HepG2 (cell line): ENCODE data around the gene METTL16. TPM values are rescaled to one million over a fixed set of nuclear protein-coding genes. Genes with fewer than 3 reads are reported as not detected.

Experiments used
- ATAC-seq: fragments of 200-7000 bp; cut with Tn5 transposase; 3 replicates; pipeline ENCODE4 v1.9.1; 2020; ENCODE audit warnings: mild to moderate bottlenecking, moderate library complexity
- BruUV-seq: library from RNA; stranded (reverse); fragments of 400-500 nt; replicated peaks from 2 replicates; lab custom pipeline; 2021; lab: Mats Ljungman, UMichigan
- CTCF ChIA-PET: fragments of 300-600 bp; formaldehyde crosslinking; extraction: SDS; loops from one replicate; lab custom pipeline; 2021; ENCODE audit warnings: low total read pairs, inconsistent platforms, low intra/inter-chr PET ratio; lab: Yijun Ruan, JAX
- POLR2A ChIA-PET: fragments of 350-600 bp; sonication (Branson Sonifier 250); formaldehyde crosslinking; loops from one replicate; lab custom pipeline; 2020; ENCODE audit warnings: antibody characterized with exemption, inconsistent platforms; lab: Yijun Ruan, JAX
- DNase-seq: peaks from one replicate; pipeline ENCODE4 v3.0.0-alpha.2; 2015; ENCODE audit warnings: low spot score
- FAIRE-seq: peaks from 3 replicates; lab custom pipeline; 2011; peaks lifted over from hg19 to GRCh38; lab: Jason Lieb, UNC
- H2AFZ ChIP-seq: one replicate; pipeline ENCODE4 v1.6.1; 2011; ENCODE audit warnings: low read length, inconsistent platforms
- H3K27ac ChIP-seq: fragments of 300-600 bp; 3 replicates; pipeline ENCODE4 v1.8.0; 2011; ENCODE audit warnings: mixed run types, mild to moderate bottlenecking, mixed read lengths, low read length, inconsistent platforms; ENCODE audit not compliant: insufficient read depth; ENCODE audit errors: extremely low read length
- H3K27me3 ChIP-seq, 2 experiments: fragments of 200-600 bp in 1 of 2; 2 replicates in 1 of 2; 3 replicates in 1 of 2; pipeline versions ENCODE4 v1.6.0 to v1.8.0; 2011; ENCODE audit warnings: low read length in 2 of 2, mild to moderate bottlenecking in 2 of 2, moderate library complexity in 2 of 2, inconsistent platforms in 1 of 2; ENCODE audit not compliant: insufficient read depth in 2 of 2, control insufficient read depth in 1 of 2
- H3K36me3 ChIP-seq, 2 experiments: fragments of 200-600 bp in 1 of 2; replicated peaks in 1 of 2; 2 replicates in 1 of 2; 3 replicates in 1 of 2; pipeline versions ENCODE4 v1.5.1 to v1.8.0; 2011; ENCODE audit warnings: low read length in 2 of 2, inconsistent platforms in 1 of 2; ENCODE audit not compliant: insufficient read depth in 2 of 2, control insufficient read depth in 1 of 2
- H3K4me1 ChIP-seq: 2 replicates; pipeline ENCODE4 v1.5.1; 2012; ENCODE audit warnings: low read length, inconsistent platforms; ENCODE audit not compliant: insufficient read depth
- H3K4me2 ChIP-seq: 2 replicates; pipeline ENCODE4 v1.6.0; 2011; ENCODE audit warnings: low read depth, low read length, inconsistent platforms
- H3K4me3 ChIP-seq, 3 experiments: fragments of 200-600 bp in 1 of 3; sonication (generic), shearing (Covaris generic) in 1 of 3; replicated peaks in 1 of 3; 2 replicates each; pipeline ENCODE4 v1.5.1; 2011 to 2016; ENCODE audit warnings: low read length in 3 of 3, inconsistent platforms in 2 of 3, low read depth in 2 of 3, mild to moderate bottlenecking in 2 of 3, control low read depth in 1 of 3, mixed read lengths in 1 of 3; ENCODE audit not compliant: insufficient read depth in 1 of 3
- H3K79me2 ChIP-seq: one replicate; pipeline ENCODE4 v1.6.1; 2011; ENCODE audit warnings: low read length, inconsistent platforms; ENCODE audit not compliant: insufficient read depth
- H3K9ac ChIP-seq: 2 replicates; pipeline ENCODE4 v1.6.0; 2011; ENCODE audit warnings: mild to moderate bottlenecking, low read depth, low read length, inconsistent platforms; ENCODE audit not compliant: insufficient read depth
- H3K9me3 ChIP-seq: 2 replicates; pipeline ENCODE4 v1.5.1; 2012; ENCODE audit warnings: mild to moderate bottlenecking, low read length
- H4K20me1 ChIP-seq: 2 replicates; pipeline ENCODE4 v1.6.0; 2011; ENCODE audit warnings: inconsistent platforms, mild to moderate bottlenecking, low read length, moderate library complexity; ENCODE audit not compliant: insufficient read depth
- NCOA5 ChIP-seq: sonication (generic); formaldehyde crosslinking; IDR thresholded peaks from 2 replicates; pipeline ENCODE4 v1.4.0; 2020; ENCODE audit warnings: missing genetic modification reagents
- PAWR ChIP-seq: sonication (generic); formaldehyde crosslinking; IDR thresholded peaks from 2 replicates; pipeline ENCODE4 v1.4.0; 2020; ENCODE audit warnings: missing genetic modification reagents, mild to moderate bottlenecking, borderline replicate concordance
- RORA ChIP-seq: sonication (generic); formaldehyde crosslinking; IDR thresholded peaks from 2 replicates; pipeline ENCODE4 v1.5.0; 2020; ENCODE audit warnings: mild to moderate bottlenecking, missing genetic modification reagents, moderate library complexity
- SKI ChIP-seq: fragments of 450-650 bp; IDR thresholded peaks from one replicate; pipeline ENCODE4 v1.6.1; 2018; ENCODE audit warnings: mild to moderate bottlenecking; ENCODE audit not compliant: partially characterized antibody
- ZBTB38 ChIP-seq: sonication (generic); formaldehyde crosslinking; IDR thresholded peaks from 2 replicates; pipeline ENCODE4 v1.5.1; 2020; ENCODE audit warnings: mild to moderate bottlenecking, missing genetic modification reagents
- ZNF232 ChIP-seq: sonication (generic); formaldehyde crosslinking; IDR thresholded peaks from 2 replicates; pipeline ENCODE4 v1.4.0; 2020; ENCODE audit warnings: missing genetic modification reagents, borderline replicate concordance
- ZNF317 ChIP-seq: sonication (generic); formaldehyde crosslinking; IDR thresholded peaks from 2 replicates; pipeline ENCODE4 v1.5.0; 2020; ENCODE audit warnings: mild to moderate bottlenecking, missing genetic modification reagents
- ZNF501 ChIP-seq: sonication (generic); formaldehyde crosslinking; IDR thresholded peaks from 2 replicates; pipeline ENCODE4 v1.5.1; 2020; ENCODE audit warnings: mild to moderate bottlenecking, moderate library complexity, missing genetic modification reagents
- ZNF510 ChIP-seq: sonication (generic); formaldehyde crosslinking; IDR thresholded peaks from 2 replicates; pipeline ENCODE4 v1.4.0; 2020; ENCODE audit warnings: low read depth, mild to moderate bottlenecking, missing genetic modification reagents
- ZSCAN12 ChIP-seq: sonication (generic); formaldehyde crosslinking; IDR thresholded peaks from 2 replicates; pipeline ENCODE4 v1.9.0; 2021; ENCODE audit warnings: mild to moderate bottlenecking, missing genetic modification reagents
- whole genome bisulfite sequencing: methylation state at CpG from one replicate; pipeline ENCODE4 v1.1.6; 2017; ENCODE audit warnings: low lambda C conversion rate; 5-methylcytosine and 5-hydroxymethylcytosine counted together
- in situ Hi-C: cut with HindIII; loops from 2 replicates; pipeline ENCODE4 v1.10.0; 2017; ENCODE audit warnings: low pct_unique_long_range_greater_than_20kb; ENCODE audit not compliant: extremely low pct_ligation_motif_present
- intact Hi-C: fragments of 100-400 bp; cut with micrococcal nuclease; formaldehyde crosslinking; loops from one replicate; pipeline ENCODE4 v1.10.0; 2022; ENCODE audit not compliant: unreplicated experiment
- polyA plus RNA-seq, 8 experiments: library from polyadenylated mRNA; depleted of rRNA in 3 of 8; stranded (reverse) in 7 of 8; unstranded in 1 of 8; fragments of >200 nt; fragmentation: Illumina TruSeq in 4 of 8; extraction: Trizol in 4 of 8; gene quantifications; 2 replicates each; pipeline versions ENCODE4 v1.2.1 to v1.2.3, GENCODE V29; 2011 to 2016; ENCODE audit warnings: low read depth in 4 of 8, missing spikeins in 1 of 8, mixed read lengths in 1 of 8; ENCODE audit not compliant: insufficient read depth in 1 of 8
- total RNA-seq, 5 experiments: library from RNA; depleted of rRNA; stranded (reverse); fragments of >200 nt; fragmentation: Illumina TruSeq; extraction: Trizol; gene quantifications; 2 replicates each; pipeline ENCODE4 v1.2.3, GENCODE V29; 2016; ENCODE audit warnings: low read depth in 1 of 5
- TF ChIP-seq, protein P1 (sequence below): sonication (generic); formaldehyde crosslinking; IDR thresholded peaks from 2 replicates; pipeline ENCODE4 v1.8.1; 2023; ENCODE audit warnings: mild to moderate bottlenecking, moderate library complexity, missing genetic modification reagents
- TF ChIP-seq, protein P2 (sequence below), 2 experiments: sonication (generic) in 1 of 2; formaldehyde crosslinking in 1 of 2; IDR thresholded peaks; 2 replicates each; pipeline versions ENCODE4 v1.4.0 to v1.6.1; 2018 to 2020; ENCODE audit warnings: missing genetic modification reagents in 2 of 2, borderline replicate concordance in 1 of 2, low read depth in 1 of 2, mild to moderate bottlenecking in 1 of 2, missing biosample characterization in 1 of 2
- TF ChIP-seq, protein P3 (sequence below): sonication (generic); formaldehyde crosslinking; IDR thresholded peaks from 2 replicates; pipeline ENCODE4 v1.4.0; 2020; ENCODE audit warnings: missing genetic modification reagents, borderline replicate concordance
- TF ChIP-seq, protein P4 (sequence below): sonication (generic); formaldehyde crosslinking; IDR thresholded peaks from 2 replicates; pipeline ENCODE4 v1.8.0; 2022; ENCODE audit warnings: mild to moderate bottlenecking, missing genetic modification reagents, moderate library complexity

METTL16 gene
- total and polyA plus RNA-seq, 2 of the 13 experiments (the other 11 are each of a cell fraction or from before 2014, with no cell fraction given), result 11.6 to 18.5 TPM

DNA sequence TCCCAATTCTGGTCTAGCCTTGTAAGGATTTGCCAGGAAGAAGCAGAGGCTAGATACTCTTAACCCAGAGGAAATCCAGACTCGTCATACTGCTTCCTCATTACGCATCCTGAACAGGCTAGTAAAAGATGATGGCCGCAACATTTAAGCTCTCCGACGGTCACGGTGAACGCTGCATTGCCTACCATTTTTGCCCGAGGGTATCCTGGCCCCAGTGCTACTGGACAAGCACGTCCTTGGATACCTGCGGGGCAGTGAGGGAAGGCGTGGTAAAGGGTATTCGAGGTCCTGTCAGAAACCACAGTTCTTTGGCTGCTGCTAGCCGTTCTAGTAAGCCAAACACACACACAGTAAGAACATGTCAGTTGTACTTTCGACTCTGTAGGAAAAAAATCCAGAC is 36.6 kb downstream of the METTL16 start (continued):
- no peak for TF ChIP-seq ZNF501 (CRISPR knock-in tag)

DNA sequence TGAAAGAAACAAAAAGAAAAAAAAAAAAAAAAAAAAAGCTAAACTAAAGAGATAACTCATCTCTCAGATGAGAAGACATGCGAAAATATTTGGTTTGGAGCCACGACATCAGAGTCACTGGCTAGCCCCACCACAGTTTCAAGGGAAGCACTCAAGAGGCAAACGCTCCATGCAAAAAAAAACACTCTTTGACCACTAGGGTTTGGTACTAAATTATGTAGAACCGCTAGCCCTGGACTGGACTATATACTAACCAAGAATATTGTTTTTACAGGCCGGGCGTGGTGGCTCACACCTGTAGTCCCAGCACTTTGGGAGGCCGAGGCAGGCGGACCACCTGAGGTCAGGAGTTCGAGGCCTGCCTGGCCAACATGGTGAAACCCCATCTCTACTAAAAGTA is 37.3 kb downstream of the METTL16 start:
- in situ Hi-C loops, result no loop called here
- peaks cover 1% of the 10 kb centered on the region for H3K79me2 ChIP-seq
- WGBS, result 98% methylated on average over 9 of the region's 9 CpGs
- H3K4me3 ChIP-seq, result no peak overlapping the region
- no peak overlapping the region for H3K4me2 ChIP-seq
- FAIRE-seq (no peak), DNase-seq (no peak), ATAC-seq (no peak)
- no peak overlapping the region for H3K9ac ChIP-seq
- no peak overlapping the region for H2AFZ ChIP-seq
- H3K9me3 ChIP-seq, result no peaks in the 10 kb centered on the region
- POLR2A ChIA-PET, result no interaction called here
- H3K4me1 ChIP-seq, result no peaks in the 10 kb centered on the region
- no peak overlapping the region for H3K27ac ChIP-seq
- BruUV-seq, result no TSS peak
- peaks cover 14 to 63% of the 10 kb centered on the region in 2 experiments for H3K36me3 ChIP-seq
- CTCF ChIA-PET, result no interaction called here
- no peaks in the 10 kb centered on the region; the same call in 1 of the 2 replicates for H4K20me1 ChIP-seq
- no peaks in the 10 kb centered on the region for H3K27me3 ChIP-seq
- intact Hi-C loops, result no loop called here
- TF ChIP-seq ZNF232 (CRISPR knock-in tag) (no peak), PAWR (CRISPR knock-in tag) (no peak), ZBTB38 (CRISPR knock-in tag) (no peak), ZNF501 (CRISPR knock-in tag) (no peak), RORA (no peak), ZSCAN12 (CRISPR knock-in tag) (no peak), ZNF510 (CRISPR knock-in tag) (no peak), ZNF317 (CRISPR knock-in tag) (no peak), NCOA5 (CRISPR knock-in tag) (no peak), SKI (no peak)
- TF ChIP-seq, protein P1, sequence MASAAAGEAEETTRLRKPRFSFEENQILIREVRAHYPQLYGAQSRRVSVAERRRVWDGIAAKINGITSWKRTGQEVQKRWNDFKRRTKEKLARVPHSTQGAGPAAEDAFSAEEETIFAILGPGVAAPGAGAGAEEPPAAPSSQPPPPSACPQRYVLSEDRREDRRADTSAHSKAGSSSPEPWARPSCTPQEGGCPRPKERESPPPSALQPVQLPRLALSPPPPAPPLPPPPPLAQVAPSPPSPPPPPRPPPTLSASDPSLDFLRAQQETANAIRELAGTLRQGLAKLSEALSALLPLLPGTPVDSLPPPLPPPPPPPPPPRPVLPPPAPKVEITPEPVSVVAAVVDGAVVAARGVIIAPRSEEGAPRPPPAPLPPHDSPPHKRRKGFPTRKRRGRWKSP, result no peak
- TF ChIP-seq, protein P2, sequence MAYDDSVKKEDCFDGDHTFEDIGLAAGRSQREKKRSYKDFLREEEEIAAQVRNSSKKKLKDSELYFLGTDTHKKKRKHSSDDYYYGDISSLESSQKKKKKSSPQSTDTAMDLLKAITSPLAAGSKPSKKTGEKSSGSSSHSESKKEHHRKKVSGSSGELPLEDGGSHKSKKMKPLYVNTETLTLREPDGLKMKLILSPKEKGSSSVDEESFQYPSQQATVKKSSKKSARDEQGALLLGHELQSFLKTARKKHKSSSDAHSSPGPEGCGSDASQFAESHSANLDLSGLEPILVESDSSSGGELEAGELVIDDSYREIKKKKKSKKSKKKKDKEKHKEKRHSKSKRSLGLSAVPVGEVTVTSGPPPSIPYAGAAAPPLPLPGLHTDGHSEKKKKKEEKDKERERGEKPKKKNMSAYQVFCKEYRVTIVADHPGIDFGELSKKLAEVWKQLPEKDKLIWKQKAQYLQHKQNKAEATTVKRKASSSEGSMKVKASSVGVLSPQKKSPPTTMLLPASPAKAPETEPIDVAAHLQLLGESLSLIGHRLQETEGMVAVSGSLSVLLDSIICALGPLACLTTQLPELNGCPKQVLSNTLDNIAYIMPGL (CRISPR knock-in tag; IDR thresholded peaks at IDR 0.05; ENCODE audit: borderline replicate concordance in 1 of 2, low read depth in 1 of 2), result no peak
- TF ChIP-seq, protein P3, sequence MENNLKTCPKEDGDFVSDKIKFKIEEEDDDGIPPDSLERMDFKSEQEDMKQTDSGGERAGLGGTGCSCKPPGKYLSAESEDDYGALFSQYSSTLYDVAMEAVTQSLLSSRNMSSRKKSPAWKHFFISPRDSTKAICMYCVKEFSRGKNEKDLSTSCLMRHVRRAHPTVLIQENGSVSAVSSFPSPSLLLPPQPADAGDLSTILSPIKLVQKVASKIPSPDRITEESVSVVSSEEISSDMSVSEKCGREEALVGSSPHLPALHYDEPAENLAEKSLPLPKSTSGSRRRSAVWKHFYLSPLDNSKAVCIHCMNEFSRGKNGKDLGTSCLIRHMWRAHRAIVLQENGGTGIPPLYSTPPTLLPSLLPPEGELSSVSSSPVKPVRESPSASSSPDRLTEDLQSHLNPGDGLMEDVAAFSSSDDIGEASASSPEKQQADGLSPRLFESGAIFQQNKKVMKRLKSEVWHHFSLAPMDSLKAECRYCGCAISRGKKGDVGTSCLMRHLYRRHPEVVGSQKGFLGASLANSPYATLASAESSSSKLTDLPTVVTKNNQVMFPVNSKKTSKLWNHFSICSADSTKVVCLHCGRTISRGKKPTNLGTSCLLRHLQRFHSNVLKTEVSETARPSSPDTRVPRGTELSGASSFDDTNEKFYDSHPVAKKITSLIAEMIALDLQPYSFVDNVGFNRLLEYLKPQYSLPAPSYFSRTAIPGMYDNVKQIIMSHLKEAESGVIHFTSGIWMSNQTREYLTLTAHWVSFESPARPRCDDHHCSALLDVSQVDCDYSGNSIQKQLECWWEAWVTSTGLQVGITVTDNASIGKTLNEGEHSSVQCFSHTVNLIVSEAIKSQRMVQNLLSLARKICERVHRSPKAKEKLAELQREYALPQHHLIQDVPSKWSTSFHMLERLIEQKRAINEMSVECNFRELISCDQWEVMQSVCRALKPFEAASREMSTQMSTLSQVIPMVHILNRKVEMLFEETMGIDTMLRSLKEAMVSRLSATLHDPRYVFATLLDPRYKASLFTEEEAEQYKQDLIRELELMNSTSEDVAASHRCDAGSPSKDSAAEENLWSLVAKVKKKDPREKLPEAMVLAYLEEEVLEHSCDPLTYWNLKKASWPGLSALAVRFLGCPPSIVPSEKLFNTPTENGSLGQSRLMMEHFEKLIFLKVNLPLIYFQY (CRISPR knock-in tag), result no peak
- TF ChIP-seq, protein P4, sequence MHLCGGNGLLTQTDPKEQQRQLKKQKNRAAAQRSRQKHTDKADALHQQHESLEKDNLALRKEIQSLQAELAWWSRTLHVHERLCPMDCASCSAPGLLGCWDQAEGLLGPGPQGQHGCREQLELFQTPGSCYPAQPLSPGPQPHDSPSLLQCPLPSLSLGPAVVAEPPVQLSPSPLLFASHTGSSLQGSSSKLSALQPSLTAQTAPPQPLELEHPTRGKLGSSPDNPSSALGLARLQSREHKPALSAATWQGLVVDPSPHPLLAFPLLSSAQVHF (CRISPR knock-in tag), result no peak
